BLaER1 treated with 17β-estradiol and CSF1 and Interleukin-3, amounts not matched to agents 10 nM and 100 nM (cell line): ENCODE data around the gene MED9.
A peak's percentile ranks its signal among the peaks of the same experiment; 100 is the strongest.
"Not testable (repeated sequence)": the region's sequence is repeated elsewhere in the genome, so short reads cannot be mapped to it uniquely, and the experiment has no call there.

Experiments
- H3K27ac ChIP-seq, 11 experiments: shearing (Covaris generic); formaldehyde crosslinking; 2 replicates each; pipeline ENCODE4 v1.8.1; 2022
- H3K27me3 ChIP-seq, 11 experiments: shearing (Covaris generic); formaldehyde crosslinking; 2 replicates each; pipeline ENCODE4 v1.8.1; 2022
- H3K36me3 ChIP-seq, 11 experiments: shearing (Covaris generic); formaldehyde crosslinking; 2 replicates each; pipeline ENCODE4 v1.8.1; 2022
- H3K4me1 ChIP-seq, 10 experiments: shearing (Covaris generic); formaldehyde crosslinking; 2 replicates each; pipeline ENCODE4 v1.8.1; 2022
- H3K4me2 ChIP-seq, 11 experiments: shearing (Covaris generic); formaldehyde crosslinking; 2 replicates each; pipeline ENCODE4 v1.8.1; 2022
- H3K4me3 ChIP-seq, 10 experiments: shearing (Covaris generic); formaldehyde crosslinking; 2 replicates each; pipeline ENCODE4 v1.8.1; 2022
- H3K9ac ChIP-seq, 11 experiments: shearing (Covaris generic); formaldehyde crosslinking; 2 replicates each; pipeline ENCODE4 v1.8.1; 2022
- H3K9me3 ChIP-seq, 11 experiments: shearing (Covaris generic); formaldehyde crosslinking; replicated peaks in 1 of 11; 2 replicates each; pipeline ENCODE4 v1.8.1; 2022
- H4K20me1 ChIP-seq, 11 experiments: shearing (Covaris generic); formaldehyde crosslinking; 2 replicates each; pipeline ENCODE4 v1.8.1; 2022
- Cebpa-rat ChIP-seq, 11 experiments: shearing (Covaris generic); IDR thresholded peaks; 2 replicates each; pipeline ENCODE4 v1.8.1; 2022

Gene MED9

DNA sequence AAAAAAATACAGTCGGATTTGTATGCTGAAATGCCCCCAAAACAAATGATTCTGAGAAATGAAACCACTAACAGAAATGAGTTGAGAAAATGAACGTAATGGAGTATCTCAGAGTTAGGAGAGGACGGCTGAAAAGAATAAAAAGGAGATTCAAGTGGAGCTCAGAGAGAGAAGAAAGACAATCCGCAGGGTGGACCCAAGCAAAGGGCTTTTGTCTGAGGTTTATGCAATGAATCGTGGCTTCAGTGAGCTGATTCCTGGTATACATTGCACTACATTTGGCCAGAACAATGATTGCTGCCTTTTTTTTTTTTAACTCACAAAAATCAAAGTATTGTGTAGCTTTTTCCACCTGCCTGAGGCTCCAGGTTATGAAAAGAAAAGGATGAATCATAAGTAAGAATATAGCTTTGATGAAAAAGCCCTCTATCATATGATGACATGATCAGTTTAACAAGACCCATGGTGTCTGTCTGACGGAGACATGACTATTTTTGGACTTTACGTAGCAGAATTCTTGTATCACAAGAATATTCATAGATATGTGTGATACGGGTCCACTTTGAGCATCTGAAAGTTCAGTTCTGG is 4.4 kb upstream of the MED9 start:
- Histone ChIP-seq H3K4me2 (no peak overlapping the region), H3K27ac (no peak overlapping the region), H3K9ac (no peak overlapping the region)

DNA sequence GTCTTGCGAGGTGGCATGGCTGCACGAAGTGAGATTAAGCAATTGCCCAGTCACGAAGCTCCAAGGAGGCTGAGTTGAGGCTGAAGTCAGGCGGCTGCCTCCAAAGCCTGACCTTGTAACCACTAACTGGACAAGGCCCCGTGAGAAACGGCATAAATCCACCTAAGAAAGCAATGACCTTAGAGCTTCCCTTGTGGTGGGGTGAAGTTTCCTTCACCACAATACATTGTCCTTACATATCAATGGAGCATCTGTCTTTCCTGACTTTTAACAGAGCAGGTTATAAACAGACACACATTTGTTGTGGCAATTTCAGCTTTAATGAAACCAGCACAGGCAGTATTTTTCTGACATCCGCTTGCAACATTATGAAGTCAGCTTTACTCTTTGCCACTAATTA is 2.5 kb upstream of the MED9 start:
- Histone ChIP-seq H3K4me1 (peaks cover 19 to 31% (median 24%) of the 10 kb centered on the region in 10 experiments), H3K9me3 (no peaks in the 10 kb centered on the region), H3K4me2 (no peak overlapping the region), H3K36me3 (peaks cover 0 to 13% (median 6%) of the 10 kb centered on the region in 11 experiments; a peak in 9 of 22 replicates), H3K9ac (no peak overlapping the region), H3K27ac (no peak overlapping the region), H3K27me3 (no peaks in the 10 kb centered on the region), H4K20me1 (peaks cover 0 to 5% (median 0%) of the 10 kb centered on the region in 11 experiments; a peak in 2 of 22 replicates), H3K4me3 (no peak overlapping the region)
- TF ChIP-seq Cebpa-rat (IDR thresholded peaks at IDR 0.05): no peak

More for the DNA sequence above, 4.4 kb upstream of the MED9 start:
- no peak for TF ChIP-seq Cebpa-rat (IDR thresholded peaks at IDR 0.05)
- Histone ChIP-seq H3K4me1 (peaks cover under 1 to 12% (median 5%) of the 10 kb centered on the region in 10 experiments; a peak in 13 of 20 replicates), H3K27me3 (no peaks in the 10 kb centered on the region), H4K20me1 (no peaks in the 10 kb centered on the region), H3K9me3 (no peaks in the 10 kb centered on the region), H3K4me3 (no peak overlapping the region), H3K36me3 (no peaks in the 10 kb centered on the region)

DNA sequence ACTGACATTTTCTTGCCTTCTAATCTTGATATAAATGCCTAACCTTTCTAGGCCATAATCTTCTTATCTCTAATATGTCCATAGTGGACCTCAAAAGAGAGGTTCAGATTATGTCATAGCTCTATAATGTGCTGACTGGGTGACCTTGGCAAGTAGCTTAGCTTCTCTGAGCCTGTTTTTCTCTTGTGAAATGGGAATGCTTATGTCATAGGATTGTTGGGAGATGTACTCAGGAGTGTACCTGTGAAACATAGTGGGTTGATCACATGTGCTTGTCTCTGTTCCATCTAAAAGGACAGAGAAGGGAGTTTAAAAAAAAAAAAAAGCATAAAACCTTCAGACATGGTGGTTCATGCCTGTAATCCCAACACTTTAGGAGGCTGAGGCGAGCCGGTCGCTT is 2.4 kb downstream of the MED9 start:
- Histone ChIP-seq H3K4me1 (peaks cover 62 to 76% (median 68%) of the 10 kb centered on the region in 10 experiments), H3K27me3 (no peaks in the 10 kb centered on the region), H3K9ac (peak overlapping the region in 2 of 11 experiments; percentile 33 to 90; a peak in 2 of 22 replicates), H3K36me3 (peaks cover 3 to 55% (median 28%) of the 10 kb centered on the region in 11 experiments; a peak in 16 of 22 replicates), H4K20me1 (peaks cover 20 to 50% (median 35%) of the 10 kb centered on the region in 11 experiments; a peak in 20 of 22 replicates), H3K27ac (no peak overlapping the region), H3K4me2 (peak overlapping the region; percentile 58 to 95 (median 90); a peak in 21 of 22 replicates), H3K4me3 (no peak overlapping the region), H3K9me3 (no peaks in the 10 kb centered on the region)
- no peak for TF ChIP-seq Cebpa-rat (IDR thresholded peaks at IDR 0.05)

DNA sequence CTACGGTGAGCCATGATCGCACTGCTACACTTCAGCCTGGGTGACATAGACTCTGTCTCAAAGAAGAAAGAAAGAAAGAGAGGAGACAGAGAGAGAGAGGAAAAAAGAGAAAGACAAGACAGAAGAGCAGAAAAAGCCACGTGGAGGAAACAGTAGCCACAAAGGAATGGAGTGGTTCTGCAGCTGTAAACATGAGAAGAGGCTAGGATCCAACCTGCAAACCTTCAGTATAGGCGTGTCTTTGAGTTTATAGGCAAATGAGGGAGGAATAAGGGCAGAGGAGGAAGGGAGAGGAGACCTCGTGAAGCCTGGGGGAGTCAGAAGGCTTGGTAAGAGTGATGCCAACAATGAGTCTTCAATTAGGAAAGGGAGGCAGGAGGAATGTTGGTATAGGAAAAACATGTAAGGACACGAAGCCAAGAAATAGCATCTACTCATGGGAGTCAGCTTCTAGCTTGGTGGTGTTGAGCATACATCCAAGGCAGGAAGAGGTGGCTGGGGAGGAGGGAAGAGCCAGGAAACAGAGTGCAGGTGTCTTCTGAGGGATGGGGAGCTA is 3.9 kb downstream of the MED9 start:
- Histone ChIP-seq H4K20me1 (peaks cover 27 to 65% (median 50%) of the 10 kb centered on the region in 11 experiments; a peak in 20 of 22 replicates), H3K36me3 (peaks cover 9 to 69% (median 37%) of the 10 kb centered on the region in 11 experiments; a peak in 21 of 22 replicates), H3K9me3 (peaks cover 0 to under 1% (median 0%) of the 10 kb centered on the region in 11 experiments; a peak in 1 of 22 replicates), H3K4me2 (peak overlapping the region; percentile 6 to 95 (median 90); a peak in 20 of 22 replicates), H3K4me3 (no peak overlapping the region), H3K27me3 (no peaks in the 10 kb centered on the region), H3K4me1 (peaks cover 70 to 85% (median 80%) of the 10 kb centered on the region in 10 experiments), H3K27ac (peak overlapping the region in 3 of 11 experiments; percentile 1 to 29 (median 1); a peak in 2 of 22 replicates), H3K9ac (peak overlapping the region in 5 of 11 experiments; percentile 1 to 39 (median 9); a peak in 5 of 22 replicates)
- no peak for TF ChIP-seq Cebpa-rat (IDR thresholded peaks at IDR 0.05)

DNA sequence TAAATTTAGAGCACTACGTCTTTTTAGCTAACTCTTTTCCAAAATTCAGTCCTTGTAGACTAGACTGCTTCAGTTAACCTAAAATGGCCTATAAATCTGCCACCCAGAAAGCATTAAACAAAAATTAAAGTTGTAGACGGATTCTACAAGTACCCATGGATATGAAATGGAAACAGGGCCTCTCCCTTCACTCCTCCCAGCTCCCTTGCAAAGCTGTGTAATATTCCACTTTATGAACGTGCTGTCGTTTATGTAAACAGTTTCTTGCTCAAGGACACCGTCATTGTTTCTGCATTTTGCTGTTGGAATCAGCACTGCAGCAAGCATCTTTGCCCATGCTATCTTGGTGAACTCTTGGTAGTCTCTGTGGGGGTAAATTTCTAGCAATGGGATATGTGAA is 5.1 kb downstream of the MED9 start:
- no peak overlapping the region for H3K27ac ChIP-seq
- TF ChIP-seq Cebpa-rat (IDR thresholded peaks at IDR 0.05): no peak
- H3K27me3 ChIP-seq: no peaks in the 10 kb centered on the region
- H3K9me3 ChIP-seq: peaks cover 0 to 10% (median 0%) of the 10 kb centered on the region in 11 experiments; a peak in 8 of 22 replicates
- peak overlapping the region in 5 of 11 experiments; percentile 1 to 86 (median 15); a peak in 2 of 22 replicates for H3K4me2 ChIP-seq
- peak overlapping the region in 1 of 11 experiments; percentile 52; a peak in 1 of 22 replicates for H3K9ac ChIP-seq
- H3K36me3 ChIP-seq: peaks cover 16 to 81% (median 48%) of the 10 kb centered on the region in 11 experiments; a peak in 21 of 22 replicates
- H3K4me1 ChIP-seq: peaks cover 69 to 82% (median 78%) of the 10 kb centered on the region in 10 experiments
- peaks cover 28 to 66% (median 55%) of the 10 kb centered on the region in 11 experiments; a peak in 20 of 22 replicates for H4K20me1 ChIP-seq
- H3K4me3 ChIP-seq: no peak overlapping the region

DNA sequence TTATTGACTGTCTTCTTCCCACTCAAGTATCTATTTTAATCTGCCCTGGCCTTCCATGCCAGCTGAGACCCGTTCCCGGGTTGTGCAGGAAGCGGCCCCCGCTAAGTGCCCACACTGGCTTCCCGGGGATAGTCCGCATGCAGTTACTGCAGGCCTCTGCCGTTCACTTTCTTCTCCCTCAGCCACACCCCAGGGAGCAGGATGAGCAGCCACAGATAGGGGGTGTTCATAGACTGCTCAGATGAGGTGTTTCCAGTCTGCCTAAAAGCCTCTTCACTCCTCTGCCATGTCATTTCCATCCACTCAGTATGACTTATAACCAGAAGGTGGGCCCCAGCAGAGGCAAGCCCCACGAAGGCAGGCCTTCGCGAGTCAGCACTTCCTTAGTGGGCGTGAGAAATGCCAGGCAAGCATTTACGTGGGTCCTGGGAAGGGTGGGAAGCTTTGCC is 7.7 kb downstream of the MED9 start:
- peaks cover 53 to 83% (median 64%) of the 10 kb centered on the region in 10 experiments for H3K4me1 ChIP-seq
- H3K4me2 ChIP-seq: peak overlapping the region; percentile 62 to 86 (median 81)
- peaks cover 0 to 10% (median 0%) of the 10 kb centered on the region in 11 experiments; a peak in 8 of 22 replicates for H3K9me3 ChIP-seq

DNA sequence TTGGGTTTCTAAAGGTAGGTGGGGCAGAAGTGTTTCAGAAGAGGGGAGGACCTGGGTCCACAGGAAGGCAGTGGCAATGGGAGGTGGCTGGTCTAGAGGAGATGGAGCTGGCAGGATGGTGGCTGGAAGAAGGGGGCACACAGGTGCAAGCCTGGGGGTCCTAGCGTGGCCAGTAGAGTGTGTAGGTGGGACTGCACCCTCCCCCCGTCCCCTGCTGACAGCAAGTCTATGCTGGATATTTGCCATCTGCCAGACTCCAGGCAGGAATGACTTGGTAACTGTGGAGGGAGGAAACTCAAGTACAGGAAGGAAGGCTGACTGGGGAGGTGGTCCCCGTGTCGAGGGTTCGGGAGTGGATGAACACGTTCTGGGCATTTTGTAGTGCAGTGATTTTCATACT is 8.6 kb downstream of the MED9 start:
- H3K9me3 ChIP-seq: peaks cover 0 to 10% (median 0%) of the 10 kb centered on the region in 11 experiments; a peak in 8 of 22 replicates
- H3K9ac ChIP-seq: no peak overlapping the region
- peaks cover 49 to 83% (median 64%) of the 10 kb centered on the region in 10 experiments for H3K4me1 ChIP-seq
- H4K20me1 ChIP-seq: peaks cover 28 to 86% (median 75%) of the 10 kb centered on the region in 11 experiments; a peak in 20 of 22 replicates
- H3K4me2 ChIP-seq: no peak overlapping the region; a peak in 2 of 22 replicates
- no peaks in the 10 kb centered on the region; a peak in 1 of 22 replicates for H3K27me3 ChIP-seq
- no peak overlapping the region for H3K4me3 ChIP-seq
- no peak overlapping the region for H3K27ac ChIP-seq
- H3K36me3 ChIP-seq: peaks cover 27 to 91% (median 61%) of the 10 kb centered on the region in 11 experiments
- no peak for TF ChIP-seq Cebpa-rat (IDR thresholded peaks at IDR 0.05)

More for the DNA sequence above, 7.7 kb downstream of the MED9 start:
- Histone ChIP-seq H4K20me1 (peaks cover 28 to 84% (median 68%) of the 10 kb centered on the region in 11 experiments; a peak in 20 of 22 replicates), H3K27ac (peak overlapping the region in 10 of 11 experiments; percentile 6 to 56 (median 34); a peak in 15 of 22 replicates), H3K36me3 (peaks cover 29 to 93% (median 63%) of the 10 kb centered on the region in 11 experiments), H3K27me3 (no peaks in the 10 kb centered on the region), H3K4me3 (peak overlapping the region in 3 of 10 experiments; percentile 5 to 16 (median 11); a peak in 2 of 20 replicates), H3K9ac (peak overlapping the region in 10 of 11 experiments; percentile 6 to 57 (median 27); a peak in 11 of 22 replicates)
- TF ChIP-seq Cebpa-rat (IDR thresholded peaks at IDR 0.05): no peak

DNA sequence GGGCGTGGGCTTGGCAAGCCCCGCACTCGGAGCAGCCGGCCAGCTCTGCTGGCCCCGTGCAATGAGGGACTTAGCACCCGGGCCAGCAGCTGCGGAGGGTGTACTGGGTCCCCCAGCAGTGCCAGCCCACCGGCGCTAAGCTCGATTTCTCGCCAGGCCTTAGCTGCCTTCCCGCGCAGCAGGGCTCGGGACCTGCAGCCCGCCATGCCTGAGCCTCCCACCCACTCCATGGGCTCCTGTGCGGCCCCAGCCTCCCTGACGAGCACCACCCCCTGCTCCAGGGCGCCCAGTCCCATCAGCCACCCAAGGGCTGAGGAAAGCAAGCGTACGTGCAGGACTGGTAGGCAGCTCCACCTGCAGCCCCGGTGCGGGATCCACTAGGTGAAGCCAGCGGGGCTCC is 9.6 kb downstream of the MED9 start:
- not testable (repeated sequence) for H3K27me3 ChIP-seq, H3K9ac ChIP-seq, H3K4me3 ChIP-seq, H3K4me2 ChIP-seq, H3K27ac ChIP-seq
- H3K4me1 ChIP-seq: peaks cover 49 to 83% (median 64%) of the 10 kb centered on the region in 10 experiments
- peaks cover 34 to 88% (median 76%) of the 10 kb centered on the region in 11 experiments; a peak in 21 of 22 replicates for H4K20me1 ChIP-seq
- H3K36me3 ChIP-seq: peaks cover 27 to 84% (median 59%) of the 10 kb centered on the region in 11 experiments
- peaks cover 0 to 10% (median 0%) of the 10 kb centered on the region in 11 experiments; a peak in 8 of 22 replicates for H3K9me3 ChIP-seq
